ENCODE results near the gene ZBTB47.

Gene ZBTB47

GRCh38 chr3:42662813-42663535 lies 9.5 kb downstream of the ZBTB47 start:
- DNase-seq (ENCODE audit: low read depth, low spot score), result no peak
- no peak overlapping the region for H3K4me3 ChIP-seq (ENCODE audit: low read length)

- no peak for DNase-seq (ENCODE audit: low read depth, low spot score)
- H3K4me3 ChIP-seq (ENCODE audit: low read length), result no peak overlapping the region
Observed at GRCh38 chr3:42663581-42664437, 10.3 kb downstream of the ZBTB47 start.

DNA sequence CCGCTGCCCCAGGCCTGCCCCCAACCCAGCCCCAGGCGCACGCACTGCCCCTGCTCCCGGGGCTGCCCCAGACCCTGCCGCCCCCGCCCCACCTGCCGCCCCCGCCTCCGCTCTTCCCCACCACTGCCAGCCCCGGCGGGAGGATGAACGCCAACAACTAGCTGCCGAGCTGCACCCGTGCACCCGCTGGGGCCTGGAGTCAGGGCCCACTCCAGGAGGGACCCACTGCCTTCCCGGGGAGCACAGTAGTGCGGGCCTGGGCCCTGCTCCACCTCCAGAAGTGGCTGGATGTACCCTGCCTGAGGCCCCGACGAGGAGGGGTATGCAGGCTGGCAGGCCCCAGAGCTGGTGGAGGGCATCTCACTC lies 10.9 kb downstream of the ZBTB47 start:
- no peak overlapping the region for H3K4me3 ChIP-seq (ENCODE audit: low read length)
- DNase-seq (ENCODE audit: low read depth, low spot score), result no peak

GRCh38 chr3:42665050-42665878 lies 11.8 kb downstream of the ZBTB47 start:
- no peak overlapping the region for H3K4me3 ChIP-seq (ENCODE audit: low read length)
- DNase-seq (ENCODE audit: low read depth, low spot score), result no peak

DNA sequence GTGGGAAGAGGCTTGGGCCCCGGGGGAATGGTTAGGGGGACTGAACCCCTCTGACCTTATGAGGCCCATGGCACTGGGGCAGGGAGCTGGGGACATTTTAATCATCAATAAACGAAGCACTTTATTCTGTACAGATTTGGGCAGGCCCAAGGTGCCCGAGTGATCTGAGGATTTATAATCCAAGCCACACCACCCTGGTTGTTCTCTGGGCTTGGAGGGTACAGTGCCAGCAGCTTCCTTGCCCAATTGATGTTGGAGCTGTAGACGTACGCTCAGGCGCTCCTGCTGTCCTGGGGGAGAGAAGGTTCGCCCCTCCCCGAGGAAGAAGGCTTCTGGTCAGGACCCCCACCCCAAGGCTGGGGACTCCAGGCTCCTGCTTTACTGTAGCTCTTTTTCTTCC lies 12.5 kb downstream of the ZBTB47 start:
- DNase-seq (ENCODE audit: low read depth, low spot score), result no peak
- no peak overlapping the region for H3K4me3 ChIP-seq (ENCODE audit: low read length)

GRCh38 chr3:42666577-42666998 lies 13.1 kb downstream of the ZBTB47 start:
- no peak overlapping the region for H3K4me3 ChIP-seq (ENCODE audit: low read length)
- DNase-seq (ENCODE audit: low read depth, low spot score), result no peak

DNA sequence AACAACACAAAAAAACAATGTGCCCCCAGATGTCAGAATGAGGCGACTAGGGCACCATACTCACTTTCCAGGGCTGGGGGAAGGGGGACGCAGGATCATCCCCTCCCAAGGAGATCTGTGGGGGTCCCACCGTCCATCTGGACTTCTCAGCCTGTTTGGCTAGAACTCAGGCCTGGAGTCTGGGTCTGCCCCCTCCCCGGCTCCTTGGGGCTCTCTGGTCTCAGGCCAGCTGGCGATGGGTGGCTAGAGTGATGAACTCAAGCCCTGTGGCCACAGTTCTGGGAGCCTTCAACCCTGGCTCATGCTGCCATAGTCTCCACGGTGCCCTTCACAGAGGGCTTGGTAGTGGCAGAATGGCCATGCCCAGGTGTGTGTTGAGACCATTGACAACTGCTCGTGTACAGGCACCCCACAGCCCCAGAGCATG lies 13.6 kb downstream of the ZBTB47 start:
- H3K4me3 ChIP-seq (ENCODE audit: low read length), result no peak overlapping the region
- no peak for DNase-seq (ENCODE audit: low read depth, low spot score)

- no peak for DNase-seq (ENCODE audit: low read depth, low spot score)
- H3K4me3 ChIP-seq (ENCODE audit: low read length), result no peak overlapping the region
Observed at GRCh38 chr3:42667523-42668412, 14.3 kb downstream of the ZBTB47 start.

DNA sequence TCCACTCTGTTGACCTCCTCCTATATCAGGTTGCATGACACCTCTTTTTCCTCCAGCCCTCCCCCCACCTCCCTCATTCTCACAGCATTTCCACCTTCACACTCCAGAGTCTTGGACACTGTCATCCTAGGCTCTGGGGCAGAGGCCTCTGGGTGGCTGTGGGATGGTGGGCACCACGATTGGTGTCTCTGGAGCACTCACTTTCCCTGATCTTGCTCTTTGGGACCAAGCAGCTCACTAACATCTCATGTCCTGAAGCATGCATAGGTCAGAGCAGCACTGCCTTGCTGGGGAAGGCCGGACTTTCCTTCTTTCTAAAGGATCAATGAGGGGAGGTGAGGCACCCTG lies 14.9 kb downstream of the ZBTB47 start:
- no peak overlapping the region for H3K4me3 ChIP-seq (ENCODE audit: low read length)
- no peak for DNase-seq (ENCODE audit: low read depth, low spot score)

DNA sequence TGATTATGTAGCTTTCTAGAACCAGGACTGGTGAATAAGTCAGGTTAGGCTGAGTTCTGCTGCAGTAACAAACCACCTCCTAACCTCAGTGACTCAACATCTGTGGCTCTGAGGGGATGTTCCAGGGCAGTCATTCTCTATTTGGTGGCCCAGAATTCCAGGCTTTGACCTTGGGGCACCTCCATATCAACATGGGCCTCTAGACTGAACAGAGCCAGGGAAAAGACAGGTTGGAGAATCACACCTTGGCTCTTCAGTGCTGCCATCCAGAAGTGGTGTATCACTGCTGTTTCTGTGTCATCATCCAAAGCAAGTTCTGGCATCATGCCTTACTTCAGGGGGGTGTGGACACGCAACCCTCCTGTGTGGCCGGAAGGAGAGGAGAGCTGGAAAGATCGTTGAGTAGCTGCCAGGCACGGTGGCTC lies 15.3 kb downstream of the ZBTB47 start:
- no peak overlapping the region for H3K4me3 ChIP-seq (ENCODE audit: low read length)
- DNase-seq (ENCODE audit: low read depth, low spot score), result no peak

DNA sequence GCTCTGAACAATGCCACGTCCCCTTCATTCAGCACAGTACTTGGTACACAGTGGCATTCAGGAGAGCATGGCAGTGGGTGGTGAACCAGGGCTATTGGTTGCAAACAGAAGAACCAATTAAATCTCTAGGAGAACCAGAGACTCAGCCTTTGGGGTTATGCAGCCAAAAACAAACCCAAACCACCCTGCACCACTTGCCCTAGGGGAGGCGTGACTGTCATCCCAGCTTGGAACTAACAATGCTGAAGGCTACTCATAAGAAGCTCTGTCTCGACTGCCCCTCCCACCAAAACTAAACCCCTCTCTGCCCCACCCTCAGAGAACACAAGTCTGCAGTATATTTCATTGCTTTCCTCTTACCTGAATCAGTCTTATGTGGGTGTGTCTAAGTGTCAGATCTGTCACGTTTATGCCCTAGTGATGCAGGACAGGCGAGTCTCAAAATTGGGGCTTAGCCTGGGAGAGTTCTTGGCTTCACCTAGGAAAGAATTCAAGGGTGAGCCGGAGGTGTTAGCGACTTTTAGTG lies 16.6 kb downstream of the ZBTB47 start:
- no peak for DNase-seq (ENCODE audit: low read depth, low spot score)
- no peak overlapping the region for H3K4me3 ChIP-seq (ENCODE audit: low read length)

GRCh38 chr3:42670670-42671069 lies 17.2 kb downstream of the ZBTB47 start:
- no peak overlapping the region for H3K4me3 ChIP-seq (ENCODE audit: low read length)
- DNase-seq (ENCODE audit: low read depth, low spot score), result no peak

- no peak for DNase-seq (ENCODE audit: low read depth, low spot score)
- H3K4me3 ChIP-seq (ENCODE audit: low read length), result no peak overlapping the region
Observed at GRCh38 chr3:42672515-42672914, 19.0 kb downstream of the ZBTB47 start.

DNA sequence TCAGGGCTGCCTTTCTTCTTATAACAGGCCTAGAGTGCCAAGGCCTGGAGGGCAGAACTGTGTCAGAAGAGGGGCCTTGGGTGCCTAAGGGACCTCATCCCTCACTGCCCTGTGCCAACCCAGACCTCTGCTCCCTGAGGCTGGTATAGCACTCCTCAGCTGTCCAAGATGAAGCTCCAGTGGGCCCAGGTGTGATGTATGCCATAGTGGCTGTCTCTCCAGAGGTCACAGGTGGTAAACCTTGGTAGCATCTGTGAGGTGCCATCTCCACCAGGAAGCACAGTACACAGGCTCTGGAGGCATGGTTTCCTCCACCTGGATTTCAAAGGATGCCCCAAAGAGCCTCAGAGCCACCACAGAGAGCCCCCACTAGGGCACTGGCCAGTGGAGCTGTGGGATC lies 19.6 kb downstream of the ZBTB47 start:
- DNase-seq (ENCODE audit: low read depth, low spot score), result no peak
- H3K4me3 ChIP-seq (ENCODE audit: low read length), result no peak overlapping the region

DNA sequence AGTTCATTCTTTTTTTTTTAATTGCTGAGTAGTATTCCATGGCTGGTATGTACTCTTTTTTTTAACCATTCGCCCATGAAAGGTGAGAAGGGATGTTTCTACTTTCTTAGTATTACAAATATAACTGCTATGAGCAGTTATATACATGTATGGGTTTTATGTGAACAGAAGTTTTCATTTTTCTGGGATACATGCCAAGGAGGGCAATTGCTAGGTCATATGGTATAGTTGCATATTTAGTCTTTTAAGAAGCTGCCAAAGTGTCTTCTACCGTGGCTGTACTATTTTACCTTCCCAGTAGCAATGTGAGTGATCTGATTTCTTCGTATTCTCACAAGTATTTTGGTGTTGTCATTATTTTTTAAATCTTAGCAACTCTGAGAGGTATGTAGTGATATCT lies 20.6 kb downstream of the ZBTB47 start:
- DNase-seq (ENCODE audit: low read depth, low spot score), result no peak
- no peak overlapping the region for H3K4me3 ChIP-seq (ENCODE audit: low read length)

GRCh38 chr3:42675909-42676308 lies 22.4 kb downstream of the ZBTB47 start:
- no peak overlapping the region for H3K4me3 ChIP-seq (ENCODE audit: low read length)
- DNase-seq (ENCODE audit: low read depth, low spot score), result no peak

GRCh38 chr3:42678447-42678846 lies 24.9 kb downstream of the ZBTB47 start:
- DNase-seq (ENCODE audit: low read depth, low spot score), result no peak
- no peak overlapping the region for H3K4me3 ChIP-seq (ENCODE audit: low read length)

GRCh38 chr3:42680271-42680670 lies 26.8 kb downstream of the ZBTB47 start:
- no peak for DNase-seq (ENCODE audit: low read depth, low spot score)

DNA sequence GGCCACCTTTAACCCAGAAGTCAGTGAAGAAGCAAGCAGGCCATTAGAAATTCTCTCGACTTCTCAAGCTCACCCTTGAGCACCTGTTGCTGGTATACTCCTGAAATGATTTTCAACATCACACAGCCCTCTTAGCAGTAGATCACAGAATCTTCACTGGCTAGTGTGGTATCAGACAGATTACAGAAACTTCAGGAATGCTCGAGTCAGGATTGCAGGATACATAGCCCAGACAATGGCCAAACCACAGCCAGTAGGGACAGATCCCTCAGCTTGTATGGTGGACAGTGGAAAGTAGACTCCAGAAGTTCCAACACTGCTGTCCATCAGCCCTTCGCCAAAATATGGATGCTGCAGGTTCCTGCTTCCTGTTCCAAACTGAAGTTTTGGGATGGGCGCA lies 27.3 kb downstream of the ZBTB47 start:
- DNase-seq (ENCODE audit: low read depth, low spot score), result no peak
- no peak overlapping the region for H3K4me3 ChIP-seq (ENCODE audit: low read length)

More at GRCh38 chr3:42680271-42680670, 26.8 kb downstream of the ZBTB47 start:
- H3K4me3 ChIP-seq (ENCODE audit: low read length), result no peak overlapping the region

Data from Jurkat, Clone E6-1 (cell line).